Keratinocyte (primary cell): Measurements from ENCODE around the gene CCT7.

Experiments
- CTCF ChIP-seq, 3 experiments: IDR thresholded peaks in 1 of 3; conservative IDR thresholded peaks in 1 of 3; optimal IDR thresholded peaks in 1 of 3; 2 replicates in 2 of 3; 3 replicates in 1 of 3; pipeline versions ENCODE3 to v1.5.1; 2011; ENCODE audit warnings: low read length in 3 of 3, mild to moderate bottlenecking in 3 of 3, moderate library complexity in 2 of 3, control low read depth in 1 of 3, inconsistent platforms in 1 of 3; ENCODE audit not compliant: insufficient read depth in 2 of 3; ENCODE audit errors: extremely low read depth in 1 of 3
- EZH2 ChIP-seq: IDR thresholded peaks from one replicate; pipeline ENCODE4 v1.6.1; 2012; ENCODE audit warnings: inconsistent platforms, mild to moderate bottlenecking, low read length, moderate library complexity

GRCh38 chr2:73292906-73293533 lies 58.9 kb downstream of the CCT7 start:
- no peak for TF ChIP-seq CTCF (optimal IDR thresholded peaks at IDR 0.05 in 1 of 3, IDR thresholded peaks at IDR 0.05 in 1 of 3, conservative IDR thresholded peaks at IDR 0.05 in 1 of 3; ENCODE audit: extremely low read depth in 1 of 3, insufficient read depth in 2 of 3, low read length in 3 of 3)
- peak; percentile 98 for TF ChIP-seq EZH2
